Heart left ventricle (tissue), 16 donors: ENCODE results near the gene TBC1D20. TPM values are rescaled to one million over a fixed set of nuclear protein-coding genes. Genes with fewer than 3 reads are reported as not detected.

Experiments
- ATAC-seq, 4 donors: fragments of 200-7000 bp; cut with Tn5 transposase; one replicate each; pipeline ENCODE4 v1.9.1; 2020 to 2022; ENCODE audit warnings: moderate library complexity in 4 of 4, mild to moderate bottlenecking in 3 of 4, moderate number of reproducible peaks in 1 of 4
- DNase-seq, 5 donors: peaks; one replicate each; pipeline ENCODE4 v3.0.0-alpha.2; 2020
- H3K27ac ChIP-seq, 12 donors: fragments of 200-600 bp; sonication (generic) in 4 of 12; one replicate each; pipeline versions ENCODE4 v1.5.0 to v1.8.0; 2016 to 2022; ENCODE audit warnings: mild to moderate bottlenecking in 2 of 12
- H3K27me3 ChIP-seq, 9 donors: fragments of 200-600 bp; sonication (generic) in 2 of 9; one replicate each; pipeline versions ENCODE4 v1.5.1 to v1.8.0; 2016 to 2022; ENCODE audit warnings: mild to moderate bottlenecking in 3 of 9
- H3K36me3 ChIP-seq, 9 donors: fragments of 200-600 bp; sonication (generic) in 2 of 9; one replicate each; pipeline versions ENCODE4 v1.5.0 to v1.8.0; 2018 to 2022; ENCODE audit warnings: mild to moderate bottlenecking in 2 of 9
- H3K4me1 ChIP-seq, 12 donors: fragments of 200-600 bp; sonication (generic) in 4 of 12; one replicate each; pipeline versions ENCODE4 v1.5.0 to v1.8.0; 2016 to 2022; ENCODE audit warnings: mild to moderate bottlenecking in 3 of 12
- H3K4me3 ChIP-seq, 12 donors: fragments of 200-600 bp; sonication (generic) in 4 of 12; one replicate each; pipeline versions ENCODE4 v1.5.0 to v1.8.0; 2017 to 2022; ENCODE audit warnings: mild to moderate bottlenecking in 9 of 12, moderate library complexity in 4 of 12
- H3K9me3 ChIP-seq, 12 donors: fragments of 200-600 bp; sonication (generic) in 4 of 12; one replicate each; pipeline versions ENCODE4 v1.5.0 to v1.8.0; 2016 to 2022; ENCODE audit warnings: mild to moderate bottlenecking in 1 of 12
- CTCF ChIP-seq, 12 donors: fragments of 200-600 bp; sonication (generic) in 4 of 12; IDR thresholded peaks; one replicate each; pipeline versions ENCODE4 v1.5.0 to v1.8.0; 2018 to 2022; ENCODE audit warnings: antibody characterized with exemption in 12 of 12, mild to moderate bottlenecking in 5 of 12
- POLR2A ChIP-seq, 2 donors: fragments of 450-650 bp; IDR thresholded peaks; one replicate each; pipeline ENCODE4 v1.6.1; 2017; ENCODE audit warnings: antibody characterized with exemption in 2 of 2, mild to moderate bottlenecking in 2 of 2, moderate library complexity in 2 of 2
- WGBS, 4 donors: extraction: QIAGEN DNeasy Blood & Tissue Kit in 2 of 4; methylation state at CpG; one replicate each; pipeline versions ENCODE4 v1.1.5 to v1.1.7; 2013 to 2018; 5-methylcytosine and 5-hydroxymethylcytosine counted together
- intact Hi-C, 10 donors: fragments of 100-400 bp; cut with DNase I; formaldehyde crosslinking; loops; one replicate each; pipeline versions ENCODE4 v1.11.1 to v1.14.2; 2022
- polyA plus RNA-seq, 2 donors: library from polyadenylated mRNA; stranded (reverse); fragments of 200-250 nt; gene quantifications; one replicate each; pipeline ENCODE4 v1.2.3, GENCODE V29; 2013
- total RNA-seq, 9 donors: library from RNA; depleted of rRNA in 2 of 9; stranded (reverse); fragments of >200 nt in 2 of 9; fragmentation: NEBNext Ultra II Directional in 3 of 9; extraction: Animal tissue kit (Norgen Biotek cat#: 25700) in 3 of 9; gene quantifications; one replicate each; pipeline versions ENCODE4 v1.1.0 to v1.2.4, GENCODE V29; 2016 to 2023
- donor health status: ischemic (EF 13 %, LVEDD 7.1; RV severe dilation, severe dysfunction).
- donor health status: healthy with polysubstance abuse.
- donor health status: DM: no; HTN: yes; CAD: no.
- donor health status: DM: no; HTN: no; CAD: no.
- donor health status: ischemic (EF 25% LVEDD 6.9; RV normal size, moderate dysfunction).
- donor health status: ischemic (EF 25% LVEDD 5.7; RV mildly dilated, moderate dysfunction).
- donor health status: healthy.
- donor health status: DM: yes; HTN: yes; CAD: no.
- donor health status: ischemic (EF 35%, LVEDD 5.7; RV mildly dilated, moderate dysfunction).
- donor health status: nonischemic (EF 11% LVEDD 7.7; RV severe dilation, severe dysfunction).
- donor health status: DM: yes; HTN: yes; CAD: no.
- donor health status: PGD.
- donor health status: ischemic (EF 29% LVEDD 5.4; RV normal size, mild dysfunction).
- donor health status: nonischemic (EF 23%, LVEDD 6.1; RV moderate dilation, normal function).

The TBC1D20 gene
- total and polyA plus RNA-seq, 11 donors = 9.3 to 38.9 (median 25.8) TPM

GRCh38 chr20:420166-420620 is 42.1 kb downstream of the TBC1D20 start:
- peak in 1 of 4 donors; percentile 25 for ATAC-seq
- no peak for TF ChIP-seq POLR2A (IDR thresholded peaks at IDR 0.05)
- TF ChIP-seq CTCF (IDR thresholded peaks at IDR 0.05) = no peak
- no peak overlapping the region for H3K27ac ChIP-seq
- no peak overlapping the region for H3K4me3 ChIP-seq
- H3K4me1 ChIP-seq = peaks cover 0 to 5% (median 0%) of the 10 kb centered on the region in 12 donors
- no peaks in the 10 kb centered on the region for H3K9me3 ChIP-seq
- intact Hi-C loops = loop anchor here in 1 of 10 donors (10.0 kb wide), 1 partner anchor 65 kb away; no protein-coding TSS in a partner anchor
- WGBS, 4 donors = 94 to 96% (median 95%) methylated on average over 20 of the region's 20 CpGs
- no peaks in the 10 kb centered on the region for H3K27me3 ChIP-seq
- peak in 1 of 5 donors; percentile 60 for DNase-seq
- peaks cover 0 to 95% (median 81%) of the 10 kb centered on the region in 9 donors for H3K36me3 ChIP-seq

- peaks cover 0 to 5% (median 0%) of the 10 kb centered on the region in 12 donors for H3K4me1 ChIP-seq
- H3K27me3 ChIP-seq = no peaks in the 10 kb centered on the region
- H3K27ac ChIP-seq = no peak overlapping the region
- no peak for TF ChIP-seq CTCF (IDR thresholded peaks at IDR 0.05)
- TF ChIP-seq POLR2A (IDR thresholded peaks at IDR 0.05) = no peak
- no peaks in the 10 kb centered on the region for H3K9me3 ChIP-seq
- DNase-seq = no peak
- peaks cover 0 to 90% (median 77%) of the 10 kb centered on the region in 9 donors for H3K36me3 ChIP-seq
- intact Hi-C loops = loop anchor here in 1 of 10 donors (10.0 kb wide), 1 partner anchor 65 kb away; no protein-coding TSS in a partner anchor
- 93 to 95% (median 95%) methylated on average over 28 to 32 of the region's 32 CpGs for WGBS, 4 donors
- ATAC-seq = peak in 2 of 4 donors; percentile 8 to 14
- no peak overlapping the region for H3K4me3 ChIP-seq
Measured at GRCh38 chr20:419556-420165, 42.7 kb downstream of the TBC1D20 start.

- ATAC-seq (no peak), DNase-seq (no peak)
- intact Hi-C loops = no loop called here
- WGBS, 4 donors = 86 to 92% (median 90%) methylated on average over 8 of the region's 8 CpGs
- H3K36me3 ChIP-seq = peaks cover 0 to 87% (median 79%) of the 10 kb centered on the region in 9 donors
- no peaks in the 10 kb centered on the region for H3K9me3 ChIP-seq
- no peak overlapping the region for H3K27ac ChIP-seq
- no peak for TF ChIP-seq CTCF (IDR thresholded peaks at IDR 0.05)
- no peak for TF ChIP-seq POLR2A (IDR thresholded peaks at IDR 0.05)
- H3K4me1 ChIP-seq = peaks cover 0 to 5% (median 0%) of the 10 kb centered on the region in 12 donors
- H3K27me3 ChIP-seq = no peaks in the 10 kb centered on the region
- H3K4me3 ChIP-seq = no peak overlapping the region
Measured at GRCh38 chr20:418858-419365, 43.4 kb downstream of the TBC1D20 start.

- Histone ChIP-seq H3K4me1 (peaks cover 0 to 5% (median 0%) of the 10 kb centered on the region in 12 donors), H3K4me3 (no peak overlapping the region), H3K27me3 (no peaks in the 10 kb centered on the region), H3K36me3 (peaks cover 0 to 85% (median 72%) of the 10 kb centered on the region in 9 donors), H3K9me3 (no peaks in the 10 kb centered on the region), H3K27ac (no peak overlapping the region)
- TF ChIP-seq POLR2A (IDR thresholded peaks at IDR 0.05) (no peak), CTCF (IDR thresholded peaks at IDR 0.05) (no peak)
- intact Hi-C loops = no loop called here
- DNase-seq = no peak
- 81 to 88% (median 81%) methylated on average over 12 of the region's 12 CpGs for WGBS, 4 donors
- peak in 1 of 4 donors; percentile 25 for ATAC-seq
Measured at GRCh38 chr20:417801-418342, 44.5 kb downstream of the TBC1D20 start.
